Suprapubic skin (tissue), 4 donors: ENCODE results near the gene GALP. TPM values are rescaled to one million over a fixed set of nuclear protein-coding genes. Genes with fewer than 3 reads are reported as not detected.
"Not testable (repeated sequence)": the region's sequence is repeated elsewhere in the genome, so short reads cannot be mapped to it uniquely, and the experiment has no call there.

Experiments
- DNase-seq, 2 donors: peaks; one replicate each; pipeline ENCODE4 v3.0.0-alpha.2; 2019; ENCODE audit warnings: low spot score in 2 of 2
- H3K27ac ChIP-seq: fragments of 200-600 bp; sonication (generic); one replicate; pipeline ENCODE4 v1.5.1; 2019
- H3K27me3 ChIP-seq: fragments of 200-600 bp; sonication (generic); one replicate; pipeline ENCODE4 v1.5.1; 2019
- H3K36me3 ChIP-seq: fragments of 200-600 bp; sonication (generic); one replicate; pipeline ENCODE4 v1.5.1; 2019
- H3K4me1 ChIP-seq: fragments of 200-600 bp; sonication (generic); one replicate; pipeline ENCODE4 v1.5.1; 2019
- H3K4me3 ChIP-seq: fragments of 200-600 bp; sonication (generic); one replicate; pipeline ENCODE4 v1.5.1; 2019; ENCODE audit warnings: mild to moderate bottlenecking
- H3K9me3 ChIP-seq: fragments of 200-600 bp; sonication (generic); one replicate; pipeline ENCODE4 v1.5.1; 2019
- EP300 ChIP-seq: sonication (generic); formaldehyde crosslinking; IDR thresholded peaks from one replicate; pipeline ENCODE4 v1.6.1; 2017; ENCODE audit warnings: antibody characterized with exemption
- POLR2A ChIP-seq, 2 donors: fragments of 450-650 bp; IDR thresholded peaks; one replicate each; pipeline ENCODE4 v1.6.1; 2017; ENCODE audit warnings: antibody characterized with exemption in 2 of 2, mild to moderate bottlenecking in 2 of 2, moderate library complexity in 2 of 2
- POLR2AphosphoS5 ChIP-seq, 3 donors: sonication (generic); formaldehyde crosslinking; IDR thresholded peaks; one replicate each; pipeline ENCODE4 v1.6.1; 2017; ENCODE audit warnings: antibody characterized with exemption in 3 of 3
- WGBS: methylation state at CpG from one replicate; pipeline ENCODE4 v1.1.5; 2018; 5-methylcytosine and 5-hydroxymethylcytosine counted together
- total RNA-seq, 4 donors: library from RNA; depleted of rRNA; stranded (reverse); fragments of >200 nt; gene quantifications; one replicate each; pipeline ENCODE4 v1.1.0, GENCODE V29; 2016
- TF ChIP-seq, protein P1 (sequence below), 2 donors: fragments of 200-600 bp in 1 of 2; fragments of 450-650 bp in 1 of 2; sonication (generic) in 1 of 2; IDR thresholded peaks; one replicate each; pipeline ENCODE4 v1.5.1; 2016 to 2019; ENCODE audit warnings: antibody characterized with exemption in 2 of 2, mild to moderate bottlenecking in 1 of 2, moderate library complexity in 1 of 2

The GALP gene
- total RNA-seq, 4 donors from 2014 or later = not detected

DNA sequence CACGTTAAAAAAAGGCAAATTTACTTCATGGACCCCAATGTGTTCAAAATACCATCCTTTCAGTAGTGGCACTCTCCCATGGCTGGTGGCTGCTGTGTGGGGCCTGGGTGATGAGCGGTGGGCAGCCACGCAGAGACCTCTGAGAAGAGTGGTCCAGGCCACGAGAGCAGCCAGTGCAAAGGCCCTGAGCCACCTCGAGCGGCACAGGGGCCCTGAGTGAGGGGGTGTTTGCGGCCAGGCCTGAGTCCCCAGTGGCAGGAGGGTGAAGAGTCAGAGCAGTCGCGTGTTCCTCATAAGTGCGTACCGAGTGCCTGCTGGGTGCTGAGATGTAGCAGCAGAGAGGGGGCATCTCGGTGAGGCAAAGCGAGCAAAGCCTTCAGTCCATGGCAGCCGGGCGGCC lies 27.7 kb upstream of the GALP start:
- WGBS = 95% methylated on average over 9 of the region's 15 CpGs
- H3K4me3 ChIP-seq = no peak overlapping the region
- DNase-seq = no peak
- peaks cover 28% of the 10 kb centered on the region for H3K36me3 ChIP-seq
- no peaks in the 10 kb centered on the region for H3K9me3 ChIP-seq
- peaks cover 3% of the 10 kb centered on the region for H3K4me1 ChIP-seq
- H3K27me3 ChIP-seq = no peaks in the 10 kb centered on the region
- H3K27ac ChIP-seq = no peak overlapping the region
- TF ChIP-seq, protein P1, sequence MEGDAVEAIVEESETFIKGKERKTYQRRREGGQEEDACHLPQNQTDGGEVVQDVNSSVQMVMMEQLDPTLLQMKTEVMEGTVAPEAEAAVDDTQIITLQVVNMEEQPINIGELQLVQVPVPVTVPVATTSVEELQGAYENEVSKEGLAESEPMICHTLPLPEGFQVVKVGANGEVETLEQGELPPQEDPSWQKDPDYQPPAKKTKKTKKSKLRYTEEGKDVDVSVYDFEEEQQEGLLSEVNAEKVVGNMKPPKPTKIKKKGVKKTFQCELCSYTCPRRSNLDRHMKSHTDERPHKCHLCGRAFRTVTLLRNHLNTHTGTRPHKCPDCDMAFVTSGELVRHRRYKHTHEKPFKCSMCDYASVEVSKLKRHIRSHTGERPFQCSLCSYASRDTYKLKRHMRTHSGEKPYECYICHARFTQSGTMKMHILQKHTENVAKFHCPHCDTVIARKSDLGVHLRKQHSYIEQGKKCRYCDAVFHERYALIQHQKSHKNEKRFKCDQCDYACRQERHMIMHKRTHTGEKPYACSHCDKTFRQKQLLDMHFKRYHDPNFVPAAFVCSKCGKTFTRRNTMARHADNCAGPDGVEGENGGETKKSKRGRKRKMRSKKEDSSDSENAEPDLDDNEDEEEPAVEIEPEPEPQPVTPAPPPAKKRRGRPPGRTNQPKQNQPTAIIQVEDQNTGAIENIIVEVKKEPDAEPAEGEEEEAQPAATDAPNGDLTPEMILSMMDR (IDR thresholded peaks at IDR 0.05) = no peak
- TF ChIP-seq POLR2AphosphoS5 (IDR thresholded peaks at IDR 0.05) (no peak), POLR2A (IDR thresholded peaks at IDR 0.05) (no peak), EP300 (no peak)

DNA sequence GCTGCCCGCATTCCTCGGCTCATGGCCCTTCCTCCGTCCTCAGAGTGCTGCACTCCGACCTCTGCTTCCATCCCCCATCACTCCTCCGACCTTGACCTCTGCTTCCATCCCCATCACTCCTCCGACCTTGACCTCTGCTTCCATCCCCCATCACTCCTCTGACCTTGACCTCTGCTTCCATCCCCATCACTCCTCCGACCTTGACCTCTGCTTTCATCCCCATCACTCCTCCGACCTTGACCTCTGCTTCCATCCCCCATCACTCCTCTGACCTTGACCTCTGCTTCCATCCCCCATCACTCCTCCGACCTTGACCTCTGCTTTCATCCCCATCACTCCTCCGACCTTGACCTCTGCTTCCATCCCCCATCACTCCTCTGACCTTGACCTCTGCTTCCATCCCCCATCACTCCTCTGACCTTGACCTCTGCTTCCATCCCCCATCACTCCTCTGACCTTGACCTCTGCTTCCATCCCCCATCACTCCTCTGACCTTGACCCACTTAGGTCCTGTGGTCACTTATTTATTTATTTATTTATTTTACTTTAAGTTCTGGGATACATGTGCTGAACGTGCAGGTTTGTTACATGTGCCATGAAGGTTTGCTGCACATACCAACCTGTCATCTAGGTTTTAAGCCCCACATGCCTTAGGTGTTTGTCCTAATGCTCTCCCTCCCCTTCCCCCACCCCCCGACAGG lies 26.7 kb upstream of the GALP start:
- not testable (repeated sequence) for H3K27me3 ChIP-seq, DNase-seq, H3K4me3 ChIP-seq, H3K9me3 ChIP-seq, H3K27ac ChIP-seq, H3K4me1 ChIP-seq
- H3K36me3 ChIP-seq = peaks cover 28% of the 10 kb centered on the region
- WGBS = 95% methylated on average over 12 of the region's 12 CpGs

DNA sequence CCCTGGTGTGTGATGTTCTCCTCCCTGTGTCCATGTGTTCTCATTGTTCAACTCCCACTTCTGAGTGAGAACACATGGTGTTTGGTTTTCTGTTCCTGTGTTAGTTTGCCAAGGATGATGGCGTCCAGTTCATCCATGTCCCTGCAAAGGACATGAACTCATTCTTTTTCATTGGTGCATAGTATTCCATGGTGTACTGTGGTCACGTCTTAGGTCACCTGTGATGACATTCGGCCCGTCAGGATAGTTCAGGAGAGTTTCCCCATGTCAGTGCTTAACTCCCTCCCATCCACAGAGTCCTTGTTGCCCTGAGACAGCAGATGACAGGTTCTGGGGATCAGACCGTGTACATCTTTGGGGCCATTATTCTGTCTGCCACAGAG lies 26.2 kb upstream of the GALP start:
- Histone ChIP-seq H3K27ac (no peak overlapping the region), H3K4me1 (no peaks in the 10 kb centered on the region), H3K9me3 (no peaks in the 10 kb centered on the region), H3K4me3 (no peak overlapping the region), H3K36me3 (peaks cover 32% of the 10 kb centered on the region), H3K27me3 (no peaks in the 10 kb centered on the region)
- 92% methylated on average over 5 of the region's 5 CpGs for WGBS
- no peak for DNase-seq
- TF ChIP-seq POLR2AphosphoS5 (IDR thresholded peaks at IDR 0.05) = no peak

DNA sequence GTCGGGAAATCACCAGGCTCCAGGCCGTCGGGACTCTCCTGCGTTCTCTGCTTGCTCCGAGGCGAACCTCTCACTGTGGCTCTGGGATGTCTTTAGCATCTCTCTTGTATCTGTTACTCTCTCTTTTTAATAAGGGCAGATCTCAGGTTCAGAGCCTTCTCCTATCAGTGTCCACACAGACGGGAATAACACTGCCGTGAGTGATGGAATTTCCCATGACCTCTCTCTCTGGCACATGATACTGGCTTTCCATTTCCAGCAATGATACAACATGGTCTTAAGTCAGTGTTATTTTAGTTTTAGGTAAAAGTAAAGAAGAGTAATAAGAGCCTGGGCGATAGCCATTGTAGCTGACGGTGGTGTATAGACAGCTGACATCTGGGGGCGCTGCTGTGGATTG lies 25.4 kb upstream of the GALP start:
- 95% methylated on average over 11 of the region's 11 CpGs for WGBS
- Histone ChIP-seq H3K4me3 (no peak overlapping the region), H3K27ac (no peak overlapping the region), H3K27me3 (no peaks in the 10 kb centered on the region), H3K4me1 (no peaks in the 10 kb centered on the region), H3K36me3 (peaks cover 39% of the 10 kb centered on the region), H3K9me3 (no peaks in the 10 kb centered on the region)
- TF ChIP-seq, protein P1 (IDR thresholded peaks at IDR 0.05) = no peak
- no peak for TF ChIP-seq EP300
- TF ChIP-seq POLR2AphosphoS5 (IDR thresholded peaks at IDR 0.05) = no peak
- no peak for TF ChIP-seq POLR2A (IDR thresholded peaks at IDR 0.05)
- no peak for DNase-seq

DNA sequence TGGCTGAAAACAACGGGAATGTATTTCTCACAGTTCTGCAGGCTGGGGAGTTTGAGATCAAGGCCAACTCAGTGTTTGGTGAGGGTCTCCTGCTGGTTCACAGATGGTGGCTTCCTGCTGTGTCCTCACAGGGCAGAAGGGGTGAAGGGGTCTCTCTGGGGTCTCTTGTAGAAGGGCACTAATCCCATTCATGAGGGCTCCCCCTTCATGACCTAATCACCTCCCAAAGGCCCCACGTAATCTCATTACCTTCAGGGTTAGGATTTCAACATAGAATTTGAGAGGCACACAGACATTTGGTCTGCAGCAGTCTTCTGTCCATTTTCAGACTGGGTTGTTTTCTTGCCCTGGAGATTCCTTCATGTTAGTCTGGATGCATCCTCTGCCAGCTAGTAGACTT lies 23.2 kb upstream of the GALP start:
- no peak for DNase-seq
- H3K36me3 ChIP-seq = peaks cover 42% of the 10 kb centered on the region
- no peak overlapping the region for H3K27ac ChIP-seq
- H3K27me3 ChIP-seq = no peaks in the 10 kb centered on the region
- 89% methylated on average over 2 of the region's 2 CpGs for whole genome bisulfite sequencing
- no peak overlapping the region for H3K4me3 ChIP-seq
- TF ChIP-seq, protein P1 (IDR thresholded peaks at IDR 0.05) = no peak
- TF ChIP-seq EP300 = no peak
- no peak for TF ChIP-seq POLR2A (IDR thresholded peaks at IDR 0.05)
- TF ChIP-seq POLR2AphosphoS5 (IDR thresholded peaks at IDR 0.05) = no peak
- H3K9me3 ChIP-seq = no peaks in the 10 kb centered on the region
- no peaks in the 10 kb centered on the region for H3K4me1 ChIP-seq

DNA sequence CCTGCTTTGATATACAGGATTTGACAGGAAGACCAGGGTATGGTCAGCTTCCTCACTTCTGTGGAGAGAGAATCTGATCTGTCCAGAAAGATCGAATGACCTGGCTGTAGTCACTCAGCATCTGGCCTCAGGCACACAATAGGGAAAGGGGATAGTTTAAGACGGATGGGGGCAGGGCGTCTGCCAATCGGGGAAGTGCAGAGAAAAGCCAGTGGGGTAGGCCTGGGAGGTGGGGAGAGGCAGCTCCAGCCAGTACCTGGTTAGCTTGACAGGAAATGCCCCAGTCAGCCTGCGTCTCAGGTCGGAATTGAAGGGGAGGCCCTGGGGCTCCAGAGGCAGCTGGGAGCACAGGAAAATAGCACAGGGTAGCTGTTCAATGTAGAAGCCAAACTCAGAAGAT lies 22.3 kb upstream of the GALP start:
- WGBS = 76% methylated on average over 6 of the region's 6 CpGs
- H3K36me3 ChIP-seq = peaks cover 41% of the 10 kb centered on the region
- H3K4me1 ChIP-seq = no peaks in the 10 kb centered on the region
- no peaks in the 10 kb centered on the region for H3K27me3 ChIP-seq
- no peak for TF ChIP-seq POLR2A (IDR thresholded peaks at IDR 0.05)
- TF ChIP-seq POLR2AphosphoS5 (IDR thresholded peaks at IDR 0.05) = no peak
- TF ChIP-seq, protein P1 (IDR thresholded peaks at IDR 0.05) = no peak
- no peak for TF ChIP-seq EP300
- DNase-seq = no peak
- no peaks in the 10 kb centered on the region for H3K9me3 ChIP-seq
- H3K4me3 ChIP-seq = no peak overlapping the region
- no peak overlapping the region for H3K27ac ChIP-seq
